ENCODE results near the gene EXOC2.
A peak's percentile ranks its signal among the peaks of the same experiment; 100 is the strongest.

The EXOC2 gene

DNA sequence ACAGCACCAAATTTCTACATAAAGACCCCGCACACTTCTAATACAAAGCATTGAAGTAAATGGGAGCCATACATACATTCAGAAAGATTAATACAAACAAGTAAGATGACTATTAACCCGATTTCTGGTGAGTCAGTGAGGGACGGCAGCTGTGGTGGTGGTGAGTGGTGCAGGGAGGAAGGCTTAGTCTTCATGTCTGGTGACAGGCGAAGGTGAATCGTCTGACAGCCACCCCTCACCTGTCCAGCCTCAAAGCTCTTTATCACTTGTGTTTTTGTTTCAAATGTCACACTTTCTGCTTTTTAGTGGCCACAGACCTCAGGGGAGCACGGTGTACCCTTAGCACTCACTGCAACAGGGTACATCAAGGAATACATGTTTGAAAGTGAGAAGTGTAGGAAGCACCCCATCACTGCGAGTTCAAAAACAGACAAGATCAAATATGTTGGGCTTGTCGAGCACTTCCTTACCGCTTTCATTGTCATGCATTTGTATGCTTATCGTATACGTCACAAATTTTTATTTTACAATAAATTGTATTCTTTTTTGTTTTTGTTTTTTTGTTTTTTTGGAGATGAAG, 237.8 kb downstream of the EXOC2 start:
- DNase-seq = no peak

DNA sequence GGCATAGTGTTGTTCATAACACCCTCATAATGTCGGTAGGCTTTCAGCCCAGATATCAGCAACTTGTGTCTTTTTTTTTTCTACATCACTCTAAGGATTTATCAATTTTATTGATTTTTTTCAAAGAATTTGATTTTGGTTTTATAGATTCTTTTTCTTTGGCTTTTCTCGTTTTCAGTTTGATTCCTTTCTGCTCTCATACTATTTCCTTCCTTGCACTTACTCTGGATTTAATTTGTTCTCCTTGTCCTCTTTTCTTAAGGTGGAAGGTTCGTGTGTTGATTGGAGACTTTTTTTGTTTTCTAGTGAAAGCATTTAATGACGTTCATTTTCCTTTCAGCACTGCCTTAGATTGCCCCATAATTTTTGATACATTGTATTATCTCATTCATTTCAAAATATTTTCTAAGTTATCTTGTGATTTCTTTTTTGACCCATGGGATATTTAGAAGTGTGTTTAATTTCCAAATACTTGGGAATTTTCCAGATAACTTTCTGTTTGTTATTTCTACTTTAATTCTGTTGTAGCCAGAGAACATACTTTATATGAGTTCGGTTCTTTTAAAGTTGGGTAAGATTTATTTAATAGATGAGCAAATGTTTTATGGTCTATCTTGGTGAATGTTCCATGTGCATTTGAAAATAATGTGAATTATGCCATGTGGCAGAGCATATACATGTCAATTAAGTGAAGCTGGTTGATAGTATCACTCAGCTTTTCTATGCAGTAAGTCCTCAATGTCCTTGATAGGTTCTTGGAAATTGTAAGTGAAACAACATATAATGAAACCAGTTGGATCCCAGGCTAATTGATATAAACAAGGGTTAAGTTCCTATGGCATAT, 238.6 kb downstream of the EXOC2 start:
- no peak for DNase-seq

GRCh38 chr6:453152-453551, 239.8 kb downstream of the EXOC2 start:
- DNase-seq = no peak

- DNase-seq = no peak
Observed at GRCh38 chr6:452301-453067, 240.5 kb downstream of the EXOC2 start.

- no peak for DNase-seq
Observed at GRCh38 chr6:451847-452246, 241.1 kb downstream of the EXOC2 start.

DNA sequence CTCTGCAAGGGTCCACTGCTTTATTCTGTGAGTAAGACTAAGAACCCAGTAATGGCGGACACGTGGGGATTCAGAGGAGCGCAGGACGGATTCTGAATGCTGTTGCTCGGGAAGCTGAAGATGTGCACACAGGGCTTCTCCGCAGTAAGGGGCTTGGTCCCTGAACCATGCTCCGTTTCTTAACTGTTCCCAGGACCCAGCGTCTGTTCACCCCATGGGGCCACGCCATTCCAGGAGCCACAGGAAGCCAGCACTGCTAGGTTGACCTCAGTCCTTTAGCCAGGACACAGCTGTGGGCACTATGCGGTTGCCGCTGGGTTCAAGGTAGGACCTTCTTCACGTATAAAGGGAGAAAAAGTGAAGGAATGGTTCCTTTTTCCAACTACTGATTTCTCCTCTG, 241.6 kb downstream of the EXOC2 start:
- DNase-seq = no peak

GRCh38 chr6:449486-450419, 243.2 kb downstream of the EXOC2 start:
- no peak for DNase-seq

- DNase-seq = no peak
Observed at GRCh38 chr6:449057-449430, 243.9 kb downstream of the EXOC2 start.

GRCh38 chr6:448296-449056, 244.5 kb downstream of the EXOC2 start:
- no peak for DNase-seq

DNA sequence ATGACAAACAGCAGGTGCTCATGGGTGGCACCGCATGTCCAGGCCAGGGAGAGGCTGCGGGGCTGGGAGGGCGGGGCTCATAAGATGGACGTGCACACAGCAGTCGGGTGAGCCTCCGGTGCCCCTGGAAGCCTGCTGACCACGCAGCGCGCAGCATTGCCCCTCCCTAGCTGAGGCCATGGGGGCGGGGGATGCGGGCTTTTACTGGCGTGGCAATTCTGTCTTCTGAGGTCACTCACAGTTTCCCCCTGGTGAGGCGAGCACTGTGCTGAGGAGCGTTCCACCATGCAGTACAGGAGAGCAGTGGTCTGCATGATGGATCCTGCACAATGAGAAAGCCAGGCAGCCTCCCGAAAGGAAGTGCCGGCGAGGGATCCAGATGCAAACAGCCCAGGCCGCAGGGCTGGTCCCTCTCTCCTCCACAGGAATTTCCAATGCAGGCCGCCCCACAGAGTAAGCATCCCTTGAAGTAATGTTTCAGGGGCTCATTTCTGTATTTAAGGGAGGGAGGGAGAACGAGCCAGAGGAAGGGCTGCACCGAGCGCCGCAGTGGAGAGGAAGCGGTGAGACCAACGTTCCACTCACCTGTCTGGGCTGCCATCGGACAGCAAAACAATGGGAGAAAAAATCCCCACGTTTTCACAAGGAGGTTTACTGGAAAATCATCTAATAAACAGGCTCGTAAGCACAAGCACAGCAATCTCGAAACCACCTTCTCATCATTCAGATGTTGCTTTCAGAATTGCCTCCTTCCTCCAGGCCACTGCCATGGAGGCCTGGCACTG, 245.4 kb downstream of the EXOC2 start:
- DNase-seq = no peak

DNA sequence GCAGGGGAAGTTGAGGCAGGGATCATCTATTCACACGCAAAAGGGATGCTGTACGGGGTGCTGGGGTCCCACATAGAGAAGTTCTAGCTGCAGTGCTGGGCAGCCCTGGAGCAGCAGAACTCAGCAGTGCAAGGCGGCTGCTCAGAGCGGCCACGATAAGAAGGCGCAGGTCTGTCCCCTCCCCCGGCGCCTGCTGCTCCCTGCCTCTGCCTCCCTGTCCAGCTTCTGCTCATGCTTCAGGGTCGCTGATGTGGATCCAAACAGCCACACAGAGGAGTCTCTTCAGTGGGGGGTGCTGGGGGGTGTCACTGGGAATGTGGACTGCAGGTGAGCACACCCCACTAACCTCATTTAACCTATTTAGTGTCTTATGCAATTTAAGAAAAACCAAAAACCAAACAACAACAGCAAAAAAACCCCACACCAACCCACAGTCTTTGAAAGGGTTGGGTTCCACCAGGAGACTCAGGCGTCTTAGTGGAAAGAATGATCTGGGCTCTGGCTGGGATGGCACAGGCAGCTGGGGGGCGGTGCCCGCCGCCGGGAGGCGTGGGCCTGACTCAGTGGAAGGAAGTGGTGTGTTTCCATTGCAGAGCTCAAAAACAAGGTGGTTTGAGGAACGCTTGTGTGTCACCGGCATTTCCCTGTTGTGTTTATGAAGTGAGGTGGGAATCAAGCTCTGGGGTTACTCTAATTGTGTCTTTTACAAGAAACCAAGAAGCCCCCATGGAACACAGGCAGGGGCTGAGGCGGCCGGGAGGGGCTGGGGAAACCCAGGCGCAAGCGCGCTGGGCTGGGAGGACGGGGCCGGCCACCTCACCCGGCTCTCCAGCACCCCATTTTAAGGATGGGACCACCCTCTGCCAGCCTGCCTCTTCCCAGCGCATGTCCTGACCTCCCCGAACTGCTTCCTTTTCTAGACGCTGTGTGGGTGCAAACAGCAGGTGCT, 246.2 kb downstream of the EXOC2 start:
- peak; percentile 61 for DNase-seq

DNA sequence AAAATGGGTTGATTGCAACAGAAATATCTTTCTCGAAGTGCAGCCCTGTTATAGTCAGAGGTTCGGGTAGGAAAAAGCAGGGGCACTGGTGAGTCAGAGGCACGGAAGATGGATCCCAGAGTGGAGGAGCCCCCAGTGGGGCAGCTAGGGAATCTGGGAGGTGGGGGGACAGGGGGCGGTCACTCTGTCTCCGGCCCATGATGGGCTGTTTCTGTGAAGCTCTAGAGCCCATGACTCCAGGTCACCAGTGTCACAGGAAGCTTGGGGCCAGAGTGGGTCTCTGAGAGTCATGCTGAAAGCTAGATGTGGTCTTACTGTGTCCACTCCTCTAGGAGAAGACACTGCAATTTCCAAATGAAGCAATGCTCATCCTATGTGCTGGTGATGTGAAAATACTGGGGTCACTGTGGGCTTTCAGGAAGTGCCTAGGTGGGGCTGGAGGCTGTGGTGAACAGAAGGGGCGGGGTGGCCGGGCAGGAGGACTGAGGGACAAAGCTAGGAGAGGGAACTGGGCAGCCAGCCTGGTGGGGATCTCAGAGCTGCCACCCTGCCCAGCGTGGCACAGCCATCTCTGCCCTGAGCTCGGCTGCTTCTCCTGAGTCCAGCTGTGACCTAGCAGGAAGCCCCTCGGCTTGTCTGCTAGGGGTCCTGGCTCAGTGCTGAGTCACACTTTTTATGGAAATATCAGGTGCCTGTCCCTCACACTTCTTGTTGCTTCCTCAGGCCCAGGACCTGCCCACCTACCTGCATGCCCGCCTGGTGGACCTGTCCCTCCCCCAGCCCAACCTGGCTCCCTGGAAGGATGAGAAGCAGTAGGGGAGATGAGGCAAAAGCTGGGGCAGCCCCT, 247.1 kb downstream of the EXOC2 start:
- no peak for DNase-seq

- DNase-seq = peak; percentile 33
Observed at GRCh38 chr6:444653-445275, 248.2 kb downstream of the EXOC2 start.

DNA sequence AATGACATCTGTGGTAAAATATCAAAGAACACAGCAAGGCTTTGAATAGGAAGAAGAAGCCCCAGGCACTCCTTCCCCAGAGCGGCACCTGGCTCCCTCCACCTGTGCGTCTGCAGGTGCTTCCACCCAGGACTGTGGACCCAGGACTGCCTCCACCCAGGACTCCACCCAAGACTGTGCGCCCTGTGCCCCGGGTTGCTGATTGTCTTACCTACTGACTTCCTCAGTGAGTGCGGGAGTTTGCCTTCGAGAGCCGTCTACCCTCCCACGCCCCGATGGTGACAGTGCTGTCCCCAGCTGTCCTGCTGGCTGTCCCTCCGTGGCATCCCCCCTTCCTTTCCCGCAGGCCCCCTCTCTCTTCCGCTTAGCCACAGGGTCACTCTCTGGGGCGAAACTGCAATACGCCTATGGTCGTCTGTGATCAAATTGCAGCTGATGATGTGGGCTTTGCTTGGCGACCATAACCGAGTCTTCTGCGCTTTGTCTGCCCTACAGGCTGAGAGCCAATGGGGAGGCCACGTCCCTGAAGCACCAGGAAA, 249.2 kb downstream of the EXOC2 start:
- no peak for DNase-seq

DNA sequence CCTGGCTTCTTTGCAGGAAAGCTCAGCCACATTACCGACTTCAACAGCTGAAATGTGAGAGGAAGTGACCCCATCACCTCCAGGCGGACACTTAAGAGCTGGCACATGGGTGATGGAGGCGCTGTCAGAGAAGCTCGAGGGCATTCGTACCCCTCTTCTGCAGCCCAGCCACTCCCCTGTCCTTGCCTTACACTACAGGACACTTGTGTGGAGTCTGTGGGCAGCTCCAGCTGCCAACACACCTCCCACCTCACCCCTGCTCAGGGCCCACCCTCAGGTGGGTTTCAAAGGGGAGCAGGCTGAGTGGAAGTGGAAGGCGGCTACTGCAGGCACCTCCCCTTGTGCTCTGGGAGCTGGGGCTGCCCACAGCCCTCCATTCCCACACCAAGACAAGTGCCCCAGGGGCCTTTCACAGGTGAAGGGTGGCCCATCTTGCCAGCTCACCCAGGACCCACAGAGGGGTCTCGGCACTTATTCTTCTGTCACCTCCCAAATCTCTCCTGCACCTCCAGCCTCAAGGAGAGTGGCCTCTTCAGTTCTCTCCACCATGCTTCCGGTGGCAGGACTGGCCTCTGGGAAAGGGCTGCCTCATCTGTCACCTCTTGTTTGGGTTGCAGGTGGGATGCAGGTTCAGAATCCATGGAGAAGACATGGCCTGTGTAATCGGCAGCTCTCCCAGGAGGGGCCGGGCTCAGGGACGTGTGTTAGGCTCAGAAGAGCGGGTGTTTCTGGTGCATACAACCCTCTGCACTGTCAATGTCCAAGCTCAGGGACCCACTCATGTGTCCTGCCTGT, 251.6 kb downstream of the EXOC2 start:
- no peak for DNase-seq

DNA sequence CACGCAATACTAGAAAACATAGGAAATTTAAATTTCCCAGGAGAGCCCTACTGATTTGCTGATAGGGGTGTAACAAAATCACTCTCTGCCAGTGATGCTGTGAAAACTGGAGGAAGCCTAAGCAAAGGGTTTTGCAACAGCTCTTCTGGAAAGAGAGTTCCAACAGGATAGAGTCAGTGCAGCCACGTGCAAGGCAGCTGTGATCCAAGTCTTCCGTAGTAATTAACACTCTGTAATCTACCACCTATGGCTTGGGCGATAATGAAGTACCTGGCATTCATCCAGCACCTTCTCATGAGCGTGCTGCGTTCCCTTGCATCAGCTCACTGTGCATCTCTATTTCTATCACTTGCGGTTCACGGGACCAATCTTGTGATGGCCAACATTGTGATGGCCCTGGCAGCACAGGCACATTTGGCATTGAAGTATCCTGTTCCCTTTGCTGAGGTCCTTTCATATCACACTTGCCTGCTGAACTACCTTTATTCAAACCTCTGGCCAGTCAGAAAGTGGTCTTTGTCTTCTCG, 253.2 kb downstream of the EXOC2 start:
- no peak for DNase-seq

GRCh38 chr6:438634-439170, 254.2 kb downstream of the EXOC2 start:
- DNase-seq = no peak

All from CD4-positive, alpha-beta T cell treated with Interleukin-15 for 1 hour (primary cell).